Astrocyte of the spinal cord (primary cell): ENCODE results near the gene SLC25A30.
"Not testable (repeated sequence)": the region's sequence is repeated elsewhere in the genome, so short reads cannot be mapped to it uniquely, and the experiment has no call there.

Source experiments
- DNase-seq: peaks from one replicate; pipeline ENCODE4 v3.0.0; 2011; ENCODE audit warnings: low read depth, low spot score
- H3K4me3 ChIP-seq: 2 replicates; pipeline ENCODE4 v1.5.1; 2011; ENCODE audit warnings: low read depth, mild to moderate bottlenecking, low read length, moderate library complexity
- in situ Hi-C: cut with HindIII; loops from 2 replicates; pipeline ENCODE4 v1.10.0; 2017; ENCODE audit warnings: low sequenced_read_pairs
- TF ChIP-seq, protein P1 (sequence below): IDR thresholded peaks from 2 replicates; pipeline ENCODE4 v1.5.1; 2012; ENCODE audit warnings: low read depth, mild to moderate bottlenecking, low read length, inconsistent platforms

The SLC25A30 gene

GRCh38 chr13:45385320-45385719 lies 32.9 kb downstream of the SLC25A30 start:
- TF ChIP-seq, protein P1, sequence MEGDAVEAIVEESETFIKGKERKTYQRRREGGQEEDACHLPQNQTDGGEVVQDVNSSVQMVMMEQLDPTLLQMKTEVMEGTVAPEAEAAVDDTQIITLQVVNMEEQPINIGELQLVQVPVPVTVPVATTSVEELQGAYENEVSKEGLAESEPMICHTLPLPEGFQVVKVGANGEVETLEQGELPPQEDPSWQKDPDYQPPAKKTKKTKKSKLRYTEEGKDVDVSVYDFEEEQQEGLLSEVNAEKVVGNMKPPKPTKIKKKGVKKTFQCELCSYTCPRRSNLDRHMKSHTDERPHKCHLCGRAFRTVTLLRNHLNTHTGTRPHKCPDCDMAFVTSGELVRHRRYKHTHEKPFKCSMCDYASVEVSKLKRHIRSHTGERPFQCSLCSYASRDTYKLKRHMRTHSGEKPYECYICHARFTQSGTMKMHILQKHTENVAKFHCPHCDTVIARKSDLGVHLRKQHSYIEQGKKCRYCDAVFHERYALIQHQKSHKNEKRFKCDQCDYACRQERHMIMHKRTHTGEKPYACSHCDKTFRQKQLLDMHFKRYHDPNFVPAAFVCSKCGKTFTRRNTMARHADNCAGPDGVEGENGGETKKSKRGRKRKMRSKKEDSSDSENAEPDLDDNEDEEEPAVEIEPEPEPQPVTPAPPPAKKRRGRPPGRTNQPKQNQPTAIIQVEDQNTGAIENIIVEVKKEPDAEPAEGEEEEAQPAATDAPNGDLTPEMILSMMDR, result no peak
- no peak for DNase-seq
- no peak overlapping the region for H3K4me3 ChIP-seq
- in situ Hi-C loops, result no loop called here

DNA sequence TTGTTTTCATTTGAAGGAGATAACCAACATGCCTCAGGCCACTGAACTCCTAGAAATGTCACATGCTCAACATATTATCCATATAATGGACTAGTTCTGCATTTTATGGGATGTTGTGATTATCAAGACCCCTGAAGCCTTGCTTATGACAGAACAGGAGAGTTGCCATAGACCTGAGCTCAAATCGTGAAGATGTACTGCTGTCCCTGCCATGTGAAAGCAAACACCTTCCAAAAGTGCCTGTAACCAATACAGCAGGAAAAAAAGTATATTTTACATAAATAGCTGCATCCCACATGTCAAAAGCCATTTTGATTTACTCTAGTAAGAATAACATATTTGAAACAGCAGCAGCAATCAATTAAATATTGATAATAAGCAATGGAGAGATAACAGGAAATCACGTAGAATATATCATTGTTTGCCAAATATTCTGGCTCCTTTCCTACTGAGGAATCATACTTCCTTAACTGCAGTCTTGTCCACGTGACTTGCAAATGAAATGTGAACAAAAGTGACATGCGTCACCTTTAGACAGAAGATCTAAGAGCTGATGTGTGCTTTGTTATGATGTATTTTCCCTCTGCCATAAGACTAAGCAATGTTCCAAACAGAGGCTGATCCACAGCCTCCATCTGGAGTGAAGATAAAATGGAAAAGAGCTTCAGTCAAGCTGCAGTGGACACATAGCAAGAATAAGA lies 33.5 kb downstream of the SLC25A30 start:
- TF ChIP-seq, protein P1, result no peak

DNA sequence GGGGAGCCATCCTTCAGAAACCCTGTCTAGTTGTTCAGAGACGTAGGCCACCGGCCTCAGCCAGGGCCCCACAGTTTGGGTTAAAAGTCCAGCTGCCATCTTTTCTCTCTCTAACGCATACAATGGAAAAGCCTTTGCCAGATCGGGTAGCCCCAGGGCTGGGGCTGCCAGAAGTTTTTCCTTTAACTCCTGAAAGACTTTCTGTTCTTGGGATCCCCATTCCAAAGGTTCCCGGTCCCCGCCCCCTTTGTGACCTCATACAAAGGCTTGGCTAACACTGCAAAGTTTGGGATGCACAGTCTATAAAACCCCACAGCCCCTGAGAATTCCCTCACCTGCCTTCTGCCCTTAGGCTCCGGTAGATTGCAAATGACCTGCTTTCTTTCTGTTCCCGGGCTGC lies 35.4 kb downstream of the SLC25A30 start:
- DNase-seq, in situ Hi-C loops, H3K4me3 ChIP-seq: not testable (repeated sequence)

More for the DNA sequence above, 33.5 kb downstream of the SLC25A30 start:
- in situ Hi-C loops, result no loop called here
- no peak for DNase-seq
- no peak overlapping the region for H3K4me3 ChIP-seq

DNA sequence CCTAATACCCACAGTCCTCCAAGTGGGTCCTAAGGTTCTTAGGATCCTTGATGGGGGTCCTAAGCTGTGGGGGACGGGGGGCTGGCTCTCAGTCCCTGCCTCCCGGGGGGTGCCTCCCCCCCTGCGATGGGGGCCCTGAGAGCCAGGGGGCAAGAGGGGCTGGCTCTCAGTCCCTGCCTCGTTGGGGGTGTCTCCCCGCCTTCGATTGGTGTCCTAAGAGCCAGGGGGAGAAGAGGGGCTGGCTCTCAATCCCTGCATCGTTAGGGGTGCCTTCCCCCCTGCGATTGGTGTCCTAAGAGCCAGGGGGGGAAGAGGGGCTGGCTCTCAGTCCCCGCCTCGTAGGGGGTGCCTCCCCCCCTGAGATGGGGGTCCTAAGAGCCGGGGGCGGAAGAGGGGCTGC lies 37.0 kb downstream of the SLC25A30 start:
- in situ Hi-C loops, result no loop called here
- no peak for DNase-seq
- no peak overlapping the region for H3K4me3 ChIP-seq
- TF ChIP-seq, protein P1, result no peak

DNA sequence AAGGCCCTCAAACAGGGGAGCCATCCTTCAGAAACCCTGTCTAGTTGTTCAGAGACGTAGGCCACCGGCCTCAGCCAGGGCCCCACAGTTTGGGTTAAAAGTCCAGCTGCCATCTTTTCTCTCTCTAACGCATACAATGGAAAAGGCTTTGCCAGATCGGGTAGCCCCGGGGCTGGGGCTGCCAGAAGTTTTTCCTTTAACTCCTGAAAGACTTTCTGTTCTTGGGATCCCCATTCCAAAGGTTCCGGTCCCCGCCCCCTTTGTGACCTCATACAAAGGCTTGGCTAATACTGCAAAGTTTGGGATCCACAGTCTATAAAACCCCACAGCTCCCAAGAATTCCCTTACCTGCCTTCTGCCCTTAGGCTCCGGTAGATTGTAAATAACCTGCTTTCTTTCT lies 37.5 kb downstream of the SLC25A30 start:
- in situ Hi-C loops, H3K4me3 ChIP-seq, DNase-seq: not testable (repeated sequence)

DNA sequence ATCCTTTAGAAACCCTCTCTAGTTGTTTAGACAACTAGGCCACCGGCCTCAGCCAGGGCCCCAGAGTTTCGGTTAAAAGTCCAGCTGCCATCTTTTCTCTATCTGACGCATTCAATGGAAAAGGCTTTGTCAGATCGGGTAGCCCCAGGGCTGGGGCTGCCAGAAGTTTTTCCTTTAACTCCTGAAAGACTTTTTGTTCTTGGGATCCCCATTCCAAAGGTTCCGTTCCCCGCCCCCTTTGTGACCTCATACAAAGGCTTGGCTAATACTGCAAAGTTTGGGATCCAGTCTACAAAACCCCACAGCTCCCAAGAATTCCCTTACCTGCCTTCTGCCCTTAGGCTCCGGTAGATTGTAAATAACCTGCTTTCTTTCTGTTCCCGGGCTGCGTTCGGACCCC lies 38.7 kb downstream of the SLC25A30 start:
- DNase-seq, H3K4me3 ChIP-seq, in situ Hi-C loops: not testable (repeated sequence)

- H3K4me3 ChIP-seq, in situ Hi-C loops, DNase-seq: not testable (repeated sequence)
Observed at GRCh38 chr13:45378786-45379185, 39.4 kb downstream of the SLC25A30 start.

DNA sequence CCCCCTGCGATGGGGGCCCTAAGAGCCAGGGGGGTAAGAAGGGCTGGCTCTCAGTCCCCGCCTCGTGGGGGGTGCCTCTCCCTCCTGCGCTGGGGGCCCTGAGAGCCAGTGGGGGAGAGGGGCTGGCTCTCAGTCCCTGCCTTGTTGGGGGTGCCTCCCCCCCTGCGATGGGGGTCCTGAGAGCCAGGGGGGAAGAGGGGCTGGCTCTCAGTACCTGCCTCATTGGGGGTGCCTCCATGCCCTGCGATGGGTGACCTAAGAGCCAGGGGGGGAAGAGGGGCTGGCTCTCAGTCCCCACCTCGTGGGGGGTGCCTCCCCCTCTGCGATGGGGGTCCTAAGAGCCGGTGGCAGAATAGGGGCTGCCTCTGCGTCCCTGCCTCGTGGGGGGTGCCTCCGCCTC lies 40.9 kb downstream of the SLC25A30 start:
- H3K4me3 ChIP-seq, in situ Hi-C loops, DNase-seq: not testable (repeated sequence)

GRCh38 chr13:45376651-45377050 lies 41.5 kb downstream of the SLC25A30 start:
- in situ Hi-C loops, H3K4me3 ChIP-seq, DNase-seq: not testable (repeated sequence)

DNA sequence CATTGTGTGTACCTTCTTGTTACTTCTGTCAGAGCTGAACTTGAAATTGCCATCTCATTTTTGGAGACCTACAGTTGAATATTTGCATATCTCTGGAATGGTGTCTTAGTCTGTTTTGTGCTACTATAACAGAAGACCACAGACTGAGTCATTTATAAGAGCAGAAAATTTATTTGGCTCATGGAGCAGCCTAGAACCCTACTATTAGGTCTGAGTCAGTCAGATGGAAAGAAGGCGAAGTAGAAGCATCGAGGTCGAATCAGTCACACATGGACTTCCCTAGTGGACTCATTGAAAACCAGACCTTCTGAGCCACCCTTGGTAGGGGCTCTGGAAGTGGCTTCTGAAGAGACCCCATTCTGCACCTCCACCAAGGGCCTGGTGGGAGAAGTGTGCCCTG lies 43.3 kb downstream of the SLC25A30 start:
- in situ Hi-C loops, result no loop called here
- DNase-seq, result peak; percentile 39
- H3K4me3 ChIP-seq, result no peak overlapping the region
- TF ChIP-seq, protein P1, result no peak
